Inflammatory macrophage treated with lipopolysaccharide for 4 hours (primary cell): ENCODE measurements around the gene GNAS.
A peak's percentile ranks its signal among the peaks of the same experiment; 100 is the strongest.

Source experiments
- DNase-seq: peaks from one replicate; pipeline ENCODE4 v3.0.0-alpha.2; 2020

Gene GNAS

DNA sequence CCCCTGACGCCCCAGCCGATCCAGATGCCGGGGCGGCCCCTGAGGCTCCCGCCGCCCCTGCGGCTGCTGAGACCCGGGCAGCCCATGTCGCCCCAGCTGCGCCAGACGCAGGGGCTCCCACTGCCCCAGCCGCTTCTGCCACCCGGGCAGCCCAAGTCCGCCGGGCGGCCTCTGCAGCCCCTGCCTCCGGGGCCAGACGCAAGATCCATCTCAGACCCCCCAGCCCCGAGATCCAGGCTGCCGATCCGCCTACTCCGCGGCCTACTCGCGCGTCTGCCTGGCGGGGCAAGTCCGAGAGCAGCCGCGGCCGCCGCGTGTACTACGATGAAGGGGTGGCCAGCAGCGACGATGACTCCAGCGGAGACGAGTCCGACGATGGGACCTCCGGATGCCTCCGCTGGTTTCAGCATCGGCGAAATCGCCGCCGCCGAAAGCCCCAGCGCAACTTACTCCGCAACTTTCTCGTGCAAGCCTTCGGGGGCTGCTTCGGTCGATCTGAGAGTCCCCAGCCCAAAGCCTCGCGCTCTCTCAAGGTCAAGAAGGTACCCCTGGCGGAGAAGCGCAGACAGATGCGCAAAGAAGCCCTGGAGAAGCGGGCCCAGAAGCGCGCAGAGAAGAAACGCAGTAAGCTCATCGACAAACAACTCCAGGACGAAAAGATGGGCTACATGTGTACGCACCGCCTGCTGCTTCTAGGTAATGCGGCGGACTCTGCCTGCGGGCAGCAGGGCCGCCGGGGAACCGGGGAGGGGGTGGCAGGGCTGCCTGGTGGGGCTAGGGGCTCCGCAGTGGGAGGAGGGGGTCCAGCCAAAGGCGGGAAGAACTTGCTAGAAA lies 2.3 kb downstream of the GNAS start:
- no peak for DNase-seq

GRCh38 chr20:58855506-58856389 lies 3.2 kb downstream of the GNAS start:
- no peak for DNase-seq

DNA sequence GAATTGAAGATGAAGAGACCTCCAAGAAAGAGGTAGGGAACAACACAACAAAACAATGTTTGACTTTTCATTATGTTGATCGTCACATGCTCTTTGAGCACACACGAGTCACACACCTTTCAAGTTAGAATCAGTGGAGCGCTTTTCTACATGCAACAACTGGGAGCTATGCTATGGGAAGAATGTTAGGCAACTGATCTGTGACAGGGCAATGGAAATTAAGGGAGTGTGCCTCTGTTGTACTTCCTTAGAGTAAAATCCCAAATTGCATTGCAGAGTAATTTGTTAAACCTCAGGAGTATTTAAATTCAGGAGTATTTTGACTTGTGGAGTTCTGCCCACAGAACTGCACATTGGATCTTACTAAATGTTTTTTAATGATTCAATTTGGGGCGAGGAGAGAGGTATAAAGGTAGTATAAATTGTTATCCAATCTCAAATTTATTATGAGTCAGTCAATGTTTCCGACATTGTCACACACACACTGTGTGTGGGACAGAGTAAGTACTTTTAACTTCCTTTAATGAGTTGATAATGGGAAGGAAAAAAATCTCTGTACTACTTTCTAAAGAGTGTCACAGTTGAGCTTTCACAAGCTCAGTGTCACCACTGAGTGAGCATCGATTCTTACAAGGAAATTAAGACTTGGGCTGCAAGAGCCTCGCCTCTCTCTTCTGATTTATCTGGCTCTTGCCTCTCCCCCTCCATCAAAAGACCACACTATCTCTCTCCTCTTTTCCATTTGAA lies 10.7 kb downstream of the GNAS start:
- DNase-seq, result peak; percentile 58

DNA sequence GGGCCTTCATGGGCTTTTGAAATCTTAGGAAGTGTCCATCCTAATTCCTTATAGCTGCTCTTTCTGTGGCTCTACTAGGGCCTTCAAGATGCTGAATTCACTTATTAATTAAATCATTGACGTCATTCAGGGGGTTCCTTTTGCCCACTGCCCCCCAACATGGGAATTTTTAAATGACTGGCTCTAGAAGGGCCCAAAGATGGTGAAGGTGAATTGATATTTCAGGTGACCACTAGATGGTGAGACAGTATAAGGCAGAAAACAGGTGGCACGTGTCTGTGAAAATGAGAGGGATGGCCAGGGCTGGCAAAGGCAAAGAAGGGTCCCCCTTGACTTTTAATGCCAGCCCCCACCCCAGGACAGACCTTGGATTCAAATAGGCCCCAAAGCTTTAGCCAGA lies 11.8 kb downstream of the GNAS start:
- DNase-seq, result no peak

DNA sequence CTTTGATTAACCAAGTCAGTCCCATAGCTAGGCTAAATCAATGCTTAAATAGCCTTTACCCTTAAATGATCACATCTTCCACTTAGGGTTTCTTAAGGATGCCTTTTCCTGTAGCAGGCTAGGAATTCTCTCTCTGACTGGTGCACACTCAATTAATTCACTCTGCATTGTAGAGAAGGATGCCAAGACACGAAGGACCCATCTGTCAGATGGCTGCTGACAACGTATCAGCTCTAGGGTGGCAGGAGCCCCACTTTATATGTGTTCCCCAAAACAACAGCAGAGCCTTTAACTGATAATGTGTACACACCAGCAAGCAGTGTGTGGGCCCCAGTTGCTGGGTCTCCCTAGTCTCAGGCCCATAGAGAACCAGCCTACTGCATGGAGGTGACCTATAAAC lies 13.3 kb downstream of the GNAS start:
- no peak for DNase-seq

- no peak for DNase-seq
Observed at GRCh38 chr20:58867211-58867610, 14.7 kb downstream of the GNAS start.

DNA sequence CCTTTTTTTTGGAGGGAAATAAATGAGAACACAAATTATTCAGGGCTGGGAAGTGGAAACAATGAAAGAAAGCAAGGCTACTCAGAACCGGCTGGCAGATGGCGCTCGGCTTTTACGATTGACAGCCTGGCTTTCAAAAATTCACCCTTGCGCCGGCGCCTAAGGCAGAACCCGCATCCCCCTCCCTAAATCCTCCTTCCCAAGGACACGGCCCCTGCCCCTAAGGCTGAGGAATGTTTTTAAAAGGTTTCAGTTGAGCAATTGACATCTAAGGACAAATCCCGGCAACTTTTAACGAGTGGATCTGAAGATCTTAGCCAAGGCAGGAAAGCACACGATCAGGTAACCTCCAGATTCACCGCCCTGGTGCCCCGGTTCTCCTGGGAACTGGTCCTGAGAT lies 16.3 kb downstream of the GNAS start:
- no peak for DNase-seq

DNA sequence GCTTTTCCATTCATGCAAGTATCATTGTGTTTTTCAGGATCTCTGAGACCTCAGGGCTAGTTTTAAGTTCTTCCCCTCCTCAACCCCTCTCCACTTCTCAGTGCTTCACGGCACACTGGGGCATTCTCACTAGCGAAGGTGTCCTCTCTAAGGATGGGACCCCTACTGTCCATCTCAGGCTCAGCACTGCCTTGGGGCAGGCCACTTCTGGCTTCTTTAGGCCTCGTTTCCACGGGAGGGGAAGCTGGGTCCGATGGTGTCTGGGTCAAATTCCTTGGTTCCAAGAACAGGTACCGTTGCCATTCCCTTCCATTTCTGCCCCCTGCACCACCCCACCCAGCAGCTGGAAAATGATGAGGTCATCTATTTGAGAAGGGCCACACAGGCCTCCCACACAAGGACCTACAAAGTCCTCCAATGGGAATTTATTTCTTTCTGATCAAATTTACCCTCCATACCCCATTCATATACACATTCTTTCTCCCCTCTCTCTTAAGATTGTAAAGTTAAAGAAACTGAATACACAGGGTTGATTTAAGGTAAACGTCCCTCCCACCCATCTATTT lies 17.2 kb downstream of the GNAS start:
- DNase-seq, result no peak

DNA sequence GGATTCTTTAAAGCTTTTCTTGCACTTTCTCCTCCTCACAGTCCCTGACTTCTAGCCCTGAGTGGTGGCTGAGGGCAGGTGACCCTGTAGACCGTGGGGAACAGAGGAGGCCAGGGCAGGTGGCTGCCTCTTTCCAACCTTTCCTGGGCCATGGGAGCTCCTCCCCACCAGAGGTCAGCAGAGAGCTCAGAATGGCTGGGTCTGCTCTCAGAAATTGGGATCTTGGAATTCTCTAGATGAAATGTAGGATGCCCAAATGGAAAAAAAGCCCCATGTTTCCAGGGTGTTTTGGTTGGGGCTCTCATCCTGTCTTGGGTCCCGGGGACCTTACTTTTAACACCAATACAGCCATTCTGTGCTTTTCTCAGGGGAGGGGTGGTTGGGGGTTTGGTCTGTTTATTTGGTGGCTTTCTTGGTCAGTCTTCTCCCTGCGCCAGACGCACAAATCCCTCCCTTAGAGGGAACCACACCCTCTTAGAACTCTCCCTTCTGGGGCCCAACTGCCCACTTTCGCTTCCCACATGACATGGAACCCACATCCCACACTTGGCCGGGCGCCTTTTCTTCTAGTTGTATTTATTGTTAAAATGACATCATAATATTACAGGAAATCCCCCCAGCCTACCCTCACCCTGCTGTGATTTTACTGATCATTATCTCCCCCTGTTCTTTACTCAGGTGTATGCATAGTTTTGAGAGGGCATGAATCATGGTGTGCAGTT lies 17.9 kb downstream of the GNAS start:
- DNase-seq, result peak; percentile 45

GRCh38 chr20:58871533-58872102 lies 19.1 kb downstream of the GNAS start:
- no peak for DNase-seq

- no peak for DNase-seq
Observed at GRCh38 chr20:58874469-58874868, 22.0 kb downstream of the GNAS start.

- no peak for DNase-seq
Observed at GRCh38 chr20:58875111-58875510, 22.6 kb downstream of the GNAS start.

GRCh38 chr20:58875541-58876134 lies 23.1 kb downstream of the GNAS start:
- no peak for DNase-seq

GRCh38 chr20:58876437-58876836 lies 23.9 kb downstream of the GNAS start:
- no peak for DNase-seq

GRCh38 chr20:58877050-58877975 lies 24.8 kb downstream of the GNAS start:
- DNase-seq, result no peak

GRCh38 chr20:58877976-58878360 lies 25.5 kb downstream of the GNAS start:
- no peak for DNase-seq

DNA sequence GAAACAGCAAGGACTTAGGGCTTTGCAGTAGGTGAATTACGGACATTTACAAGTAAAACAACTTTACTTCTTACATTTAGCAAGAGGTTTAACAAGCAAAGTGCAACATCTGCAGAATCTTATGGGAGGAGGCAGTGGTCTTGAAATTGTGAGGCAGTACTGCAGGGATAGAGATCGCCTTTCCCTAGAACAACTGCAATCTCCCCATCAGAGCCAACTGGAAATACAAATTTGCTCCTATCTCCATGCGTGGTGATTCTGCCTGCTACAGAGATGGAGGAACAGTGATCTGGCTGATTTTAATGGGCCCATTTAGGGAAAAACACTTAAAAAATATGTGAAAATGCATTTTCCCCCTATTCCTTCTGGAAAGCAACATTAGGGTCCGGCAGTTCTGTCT lies 25.9 kb downstream of the GNAS start:
- DNase-seq, result no peak

- no peak for DNase-seq
Observed at GRCh38 chr20:58880441-58880840, 27.9 kb downstream of the GNAS start.

DNA sequence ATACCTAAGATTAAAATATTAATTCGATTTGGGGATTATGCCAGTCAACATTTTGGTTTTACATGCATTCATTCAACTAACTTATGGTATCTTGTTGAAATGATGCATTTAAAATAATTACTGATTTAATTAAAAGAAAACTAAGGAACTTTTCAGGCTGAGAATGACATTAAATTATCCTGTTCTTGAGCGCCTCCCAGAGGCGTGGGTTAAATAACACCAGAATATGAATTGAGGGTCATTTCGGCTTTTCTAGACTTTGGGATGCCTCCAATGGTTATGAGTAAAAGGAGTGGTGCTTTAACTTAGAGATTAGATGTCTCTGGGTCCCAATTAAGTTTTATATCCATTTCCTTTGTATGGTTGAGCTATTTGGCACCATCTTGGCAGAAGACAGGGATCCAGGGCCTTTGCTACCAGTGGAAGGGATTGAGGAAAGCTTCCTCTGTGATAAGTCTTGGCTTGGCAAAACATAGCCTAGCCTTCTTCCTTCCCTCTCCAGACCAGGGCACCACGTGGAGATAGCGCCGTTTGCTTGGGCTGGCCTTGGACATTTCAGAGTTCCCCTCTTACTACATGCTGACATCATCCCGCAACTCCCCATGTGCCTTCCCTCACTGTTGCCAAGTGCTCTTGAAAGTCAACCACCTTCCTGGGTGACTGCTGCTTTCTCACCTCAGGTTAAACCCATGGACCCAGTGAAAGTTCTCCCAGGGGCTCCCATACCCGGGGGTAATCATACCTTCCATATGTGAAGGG lies 28.7 kb downstream of the GNAS start:
- DNase-seq, result peak; percentile 80

DNA sequence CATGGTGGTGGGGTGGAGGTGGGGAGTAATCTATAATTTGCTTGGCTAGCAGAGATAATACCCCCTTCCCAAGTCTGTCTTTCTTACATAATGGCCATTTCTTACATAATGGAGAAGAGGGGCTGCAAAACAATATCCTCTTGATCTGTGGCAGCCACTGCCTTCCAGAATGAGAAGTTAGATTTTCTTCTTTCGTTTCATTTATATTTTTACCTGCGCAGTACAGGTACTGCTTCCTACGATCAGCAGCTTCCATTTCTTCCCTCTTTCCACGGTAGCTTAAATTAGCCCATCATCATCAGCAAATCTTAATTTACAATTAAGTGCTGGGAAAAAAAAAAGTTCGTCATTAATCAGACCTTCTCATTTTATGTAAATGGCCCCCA lies 30.2 kb downstream of the GNAS start:
- DNase-seq, result no peak
